NT2/D1 (cell line): ENCODE results near the gene PHLDA1.

ENCODE experiments used
- YY1 ChIP-seq: IDR thresholded peaks from 2 replicates; pipeline ENCODE4 v1.6.1; 2011; ENCODE audit not compliant: insufficient read length, insufficient read depth
- ZNF274 ChIP-seq: IDR thresholded peaks from 2 replicates; pipeline ENCODE4 v1.6.1; 2011; ENCODE audit warnings: mild to moderate bottlenecking, low read depth, low read length

GRCh38 chr12:75997658-75998057, 33.9 kb downstream of the PHLDA1 start:
- TF ChIP-seq ZNF274 = no peak
- TF ChIP-seq YY1 = no peak
